GM12878 (cell line): ENCODE measurements around the gene SLC19A3.

Experiments used
- SIX5 ChIP-seq: IDR thresholded peaks from 2 replicates; pipeline ENCODE4 v1.6.1; 2011; ENCODE audit warnings: mild to moderate bottlenecking, low read depth, low read length, moderate library complexity; ENCODE audit not compliant: severe bottlenecking
- TF ChIP-seq, protein P1 (sequence below), 3 experiments: IDR thresholded peaks in 2 of 3; conservative IDR thresholded peaks in 1 of 3; 2 replicates each; pipeline ENCODE4 v1.5.1; 2011; ENCODE audit warnings: low read depth in 3 of 3, low read length in 3 of 3, mild to moderate bottlenecking in 3 of 3, control low read depth in 2 of 3, moderate library complexity in 2 of 3, inconsistent platforms in 1 of 3, mixed read lengths in 1 of 3; ENCODE audit not compliant: control insufficient read depth in 2 of 3, insufficient read depth in 1 of 3; ENCODE audit errors: extremely low read depth in 1 of 3
- TF ChIP-seq, protein P2 (sequence below): fragments of 450-650 bp; IDR thresholded peaks from 2 replicates; pipeline ENCODE4 v1.6.1; 2017; ENCODE audit warnings: mild to moderate bottlenecking, moderate library complexity

DNA sequence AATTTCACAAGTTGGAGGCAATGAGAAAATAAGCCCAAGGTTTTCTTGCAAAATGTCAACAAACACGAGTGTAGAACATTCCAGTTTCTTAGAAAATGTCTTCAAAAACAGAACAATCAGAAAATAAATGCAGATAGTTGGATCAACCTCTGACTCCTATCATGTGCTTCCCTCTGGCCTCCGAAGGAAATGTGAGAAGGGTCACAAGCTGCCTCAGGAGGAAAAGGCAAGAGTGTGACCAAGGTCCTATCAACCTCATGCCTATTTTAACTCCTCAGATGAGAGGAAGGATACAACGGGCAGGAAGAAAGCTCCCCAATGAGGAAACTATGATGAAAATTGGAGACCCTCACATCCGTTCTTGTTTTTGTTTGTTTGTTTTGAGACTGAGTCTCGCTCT, 43.3 kb downstream of the SLC19A3 start:
- TF ChIP-seq, protein P1, sequence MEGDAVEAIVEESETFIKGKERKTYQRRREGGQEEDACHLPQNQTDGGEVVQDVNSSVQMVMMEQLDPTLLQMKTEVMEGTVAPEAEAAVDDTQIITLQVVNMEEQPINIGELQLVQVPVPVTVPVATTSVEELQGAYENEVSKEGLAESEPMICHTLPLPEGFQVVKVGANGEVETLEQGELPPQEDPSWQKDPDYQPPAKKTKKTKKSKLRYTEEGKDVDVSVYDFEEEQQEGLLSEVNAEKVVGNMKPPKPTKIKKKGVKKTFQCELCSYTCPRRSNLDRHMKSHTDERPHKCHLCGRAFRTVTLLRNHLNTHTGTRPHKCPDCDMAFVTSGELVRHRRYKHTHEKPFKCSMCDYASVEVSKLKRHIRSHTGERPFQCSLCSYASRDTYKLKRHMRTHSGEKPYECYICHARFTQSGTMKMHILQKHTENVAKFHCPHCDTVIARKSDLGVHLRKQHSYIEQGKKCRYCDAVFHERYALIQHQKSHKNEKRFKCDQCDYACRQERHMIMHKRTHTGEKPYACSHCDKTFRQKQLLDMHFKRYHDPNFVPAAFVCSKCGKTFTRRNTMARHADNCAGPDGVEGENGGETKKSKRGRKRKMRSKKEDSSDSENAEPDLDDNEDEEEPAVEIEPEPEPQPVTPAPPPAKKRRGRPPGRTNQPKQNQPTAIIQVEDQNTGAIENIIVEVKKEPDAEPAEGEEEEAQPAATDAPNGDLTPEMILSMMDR (IDR thresholded peaks at IDR 0.05 in 2 of 3, conservative IDR thresholded peaks at IDR 0.05 in 1 of 3; ENCODE audit: control insufficient read depth in 2 of 3, extremely low read depth in 1 of 3, insufficient read depth in 1 of 3, low read depth in 3 of 3, low read length in 3 of 3), result no peak
- TF ChIP-seq SIX5, result no peak
- TF ChIP-seq, protein P2, sequence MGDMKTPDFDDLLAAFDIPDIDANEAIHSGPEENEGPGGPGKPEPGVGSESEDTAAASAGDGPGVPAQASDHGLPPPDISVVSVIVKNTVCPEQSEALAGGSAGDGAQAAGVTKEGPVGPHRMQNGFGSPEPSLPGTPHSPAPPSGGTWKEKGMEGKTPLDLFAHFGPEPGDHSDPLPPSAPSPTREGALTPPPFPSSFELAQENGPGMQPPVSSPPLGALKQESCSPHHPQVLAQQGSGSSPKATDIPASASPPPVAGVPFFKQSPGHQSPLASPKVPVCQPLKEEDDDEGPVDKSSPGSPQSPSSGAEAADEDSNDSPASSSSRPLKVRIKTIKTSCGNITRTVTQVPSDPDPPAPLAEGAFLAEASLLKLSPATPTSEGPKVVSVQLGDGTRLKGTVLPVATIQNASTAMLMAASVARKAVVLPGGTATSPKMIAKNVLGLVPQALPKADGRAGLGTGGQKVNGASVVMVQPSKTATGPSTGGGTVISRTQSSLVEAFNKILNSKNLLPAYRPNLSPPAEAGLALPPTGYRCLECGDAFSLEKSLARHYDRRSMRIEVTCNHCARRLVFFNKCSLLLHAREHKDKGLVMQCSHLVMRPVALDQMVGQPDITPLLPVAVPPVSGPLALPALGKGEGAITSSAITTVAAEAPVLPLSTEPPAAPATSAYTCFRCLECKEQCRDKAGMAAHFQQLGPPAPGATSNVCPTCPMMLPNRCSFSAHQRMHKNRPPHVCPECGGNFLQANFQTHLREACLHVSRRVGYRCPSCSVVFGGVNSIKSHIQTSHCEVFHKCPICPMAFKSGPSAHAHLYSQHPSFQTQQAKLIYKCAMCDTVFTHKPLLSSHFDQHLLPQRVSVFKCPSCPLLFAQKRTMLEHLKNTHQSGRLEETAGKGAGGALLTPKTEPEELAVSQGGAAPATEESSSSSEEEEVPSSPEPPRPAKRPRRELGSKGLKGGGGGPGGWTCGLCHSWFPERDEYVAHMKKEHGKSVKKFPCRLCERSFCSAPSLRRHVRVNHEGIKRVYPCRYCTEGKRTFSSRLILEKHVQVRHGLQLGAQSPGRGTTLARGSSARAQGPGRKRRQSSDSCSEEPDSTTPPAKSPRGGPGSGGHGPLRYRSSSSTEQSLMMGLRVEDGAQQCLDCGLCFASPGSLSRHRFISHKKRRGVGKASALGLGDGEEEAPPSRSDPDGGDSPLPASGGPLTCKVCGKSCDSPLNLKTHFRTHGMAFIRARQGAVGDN, result no peak
